Astrocyte of the spinal cord (primary cell): ENCODE data around the gene R3HDM2.

Source experiments
- DNase-seq: peaks from one replicate; pipeline ENCODE4 v3.0.0; 2011; ENCODE audit warnings: low read depth, low spot score
- H3K4me3 ChIP-seq: 2 replicates; pipeline ENCODE4 v1.5.1; 2011; ENCODE audit warnings: low read depth, mild to moderate bottlenecking, low read length, moderate library complexity
- in situ Hi-C: cut with HindIII; loops from 2 replicates; pipeline ENCODE4 v1.10.0; 2017; ENCODE audit warnings: low sequenced_read_pairs
- TF ChIP-seq, protein P1 (sequence below): IDR thresholded peaks from 2 replicates; pipeline ENCODE4 v1.5.1; 2012; ENCODE audit warnings: low read depth, mild to moderate bottlenecking, low read length, inconsistent platforms

Gene R3HDM2

DNA sequence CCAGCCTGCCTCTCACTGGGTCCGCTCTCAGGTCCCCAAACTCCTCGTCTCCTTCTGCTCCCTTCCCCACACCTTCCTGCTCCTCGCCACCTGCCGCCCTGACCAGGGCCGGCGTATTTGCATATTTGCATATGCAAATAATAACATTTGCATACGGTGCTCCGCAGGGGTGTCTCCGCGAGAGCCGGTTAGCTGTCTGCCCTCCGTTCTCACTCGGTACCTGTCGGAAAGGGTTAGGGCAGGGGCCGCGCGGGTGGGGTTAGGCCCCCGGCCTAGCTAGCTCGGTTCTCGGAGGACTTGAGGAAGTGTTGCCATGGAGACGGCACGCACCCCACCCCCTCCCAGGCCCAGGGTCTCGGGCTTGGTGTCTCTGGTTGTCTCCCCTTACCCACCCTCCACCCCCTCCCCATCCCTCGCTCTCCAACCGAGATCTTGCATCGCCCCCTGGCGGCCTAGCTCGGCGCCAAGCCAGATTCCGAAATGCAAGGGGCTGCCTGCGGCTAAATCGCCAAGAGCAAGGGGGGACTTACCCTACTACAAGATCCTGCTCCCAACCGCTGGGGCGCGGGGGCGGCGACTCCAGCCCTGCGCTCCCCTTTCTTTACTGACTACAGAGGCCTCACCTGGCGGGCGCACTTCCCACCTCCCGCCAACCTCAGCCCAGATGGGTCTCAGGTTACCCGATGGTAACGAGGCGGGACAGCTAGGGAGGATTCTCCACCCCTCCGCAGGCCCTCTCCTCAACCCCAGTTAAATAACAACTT, 188.0 kb downstream of the R3HDM2 start:
- H3K4me3 ChIP-seq: peak overlapping the region; percentile 31

DNA sequence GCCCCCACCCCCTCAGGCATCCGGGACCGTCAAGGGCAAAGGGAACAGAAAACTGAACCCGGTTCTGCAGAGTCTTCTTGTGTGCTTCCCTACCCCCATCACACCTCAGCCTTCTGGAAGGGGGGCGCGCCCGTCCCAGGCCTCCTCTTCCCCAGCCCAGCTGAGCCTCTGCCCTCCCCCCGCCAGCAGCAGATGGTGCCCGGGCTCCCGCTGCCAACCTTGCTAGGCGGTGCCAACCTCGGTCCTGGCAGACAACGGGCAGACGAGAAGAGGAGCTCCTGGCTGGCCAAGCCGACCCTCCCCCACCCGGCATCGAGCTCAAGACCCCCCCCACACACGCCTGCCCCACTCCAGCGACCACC, 188.5 kb downstream of the R3HDM2 start:
- DNase-seq: no peak
- TF ChIP-seq, protein P1, sequence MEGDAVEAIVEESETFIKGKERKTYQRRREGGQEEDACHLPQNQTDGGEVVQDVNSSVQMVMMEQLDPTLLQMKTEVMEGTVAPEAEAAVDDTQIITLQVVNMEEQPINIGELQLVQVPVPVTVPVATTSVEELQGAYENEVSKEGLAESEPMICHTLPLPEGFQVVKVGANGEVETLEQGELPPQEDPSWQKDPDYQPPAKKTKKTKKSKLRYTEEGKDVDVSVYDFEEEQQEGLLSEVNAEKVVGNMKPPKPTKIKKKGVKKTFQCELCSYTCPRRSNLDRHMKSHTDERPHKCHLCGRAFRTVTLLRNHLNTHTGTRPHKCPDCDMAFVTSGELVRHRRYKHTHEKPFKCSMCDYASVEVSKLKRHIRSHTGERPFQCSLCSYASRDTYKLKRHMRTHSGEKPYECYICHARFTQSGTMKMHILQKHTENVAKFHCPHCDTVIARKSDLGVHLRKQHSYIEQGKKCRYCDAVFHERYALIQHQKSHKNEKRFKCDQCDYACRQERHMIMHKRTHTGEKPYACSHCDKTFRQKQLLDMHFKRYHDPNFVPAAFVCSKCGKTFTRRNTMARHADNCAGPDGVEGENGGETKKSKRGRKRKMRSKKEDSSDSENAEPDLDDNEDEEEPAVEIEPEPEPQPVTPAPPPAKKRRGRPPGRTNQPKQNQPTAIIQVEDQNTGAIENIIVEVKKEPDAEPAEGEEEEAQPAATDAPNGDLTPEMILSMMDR: no peak
- H3K4me3 ChIP-seq: no peak overlapping the region
- in situ Hi-C loops: no loop called here

More for the DNA sequence above, 188.0 kb downstream of the R3HDM2 start:
- TF ChIP-seq, protein P1: peak; percentile 77
- in situ Hi-C loops: no loop called here
- peak; percentile 47 for DNase-seq

DNA sequence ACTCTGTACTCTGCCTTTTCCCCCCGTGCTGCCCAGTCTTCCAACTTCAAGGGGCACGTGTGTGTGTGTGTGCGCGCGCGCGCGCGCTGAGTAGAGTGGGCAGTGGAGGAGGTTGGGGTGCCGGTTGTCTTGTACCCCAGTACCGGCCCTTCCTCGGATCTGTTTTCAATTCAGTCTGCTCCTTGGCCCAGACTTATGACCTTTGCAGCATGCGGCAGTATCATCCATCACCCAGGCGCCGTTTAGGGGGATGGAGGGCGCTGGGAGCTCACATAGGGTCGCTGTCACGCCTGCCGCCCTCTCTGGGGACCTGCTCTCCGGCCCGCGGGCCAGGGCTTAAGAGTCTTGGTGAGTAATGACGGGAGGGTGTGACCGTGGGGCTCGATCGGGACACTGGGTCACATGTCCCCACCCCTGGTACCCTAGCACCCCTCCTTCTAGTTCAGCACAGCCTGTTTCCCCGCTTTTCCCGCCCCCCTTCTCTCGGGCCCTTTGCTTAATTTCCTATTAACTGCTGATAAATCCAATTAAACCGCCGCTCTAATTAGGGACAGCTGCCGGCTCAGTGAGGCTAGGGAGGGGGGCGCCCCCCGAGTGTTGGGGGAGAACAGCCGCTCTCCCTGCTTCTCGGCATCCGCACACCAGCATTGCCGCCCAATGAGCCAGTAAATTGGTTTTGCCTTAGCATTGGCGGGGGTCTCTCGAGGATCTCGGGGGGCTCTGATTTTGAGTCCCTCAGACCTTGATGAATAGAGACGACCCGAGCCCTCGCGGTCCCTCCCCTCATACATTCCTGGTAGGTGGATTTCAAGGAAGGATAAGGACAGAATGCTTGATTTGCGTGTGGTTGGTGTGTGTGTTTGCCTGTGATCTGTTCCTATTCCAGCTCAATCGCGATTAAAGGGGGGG, 189.2 kb downstream of the R3HDM2 start:
- peak overlapping the region; percentile 61 for H3K4me3 ChIP-seq
- TF ChIP-seq, protein P1: no peak
- DNase-seq: no peak
- in situ Hi-C loops: no loop called here

DNA sequence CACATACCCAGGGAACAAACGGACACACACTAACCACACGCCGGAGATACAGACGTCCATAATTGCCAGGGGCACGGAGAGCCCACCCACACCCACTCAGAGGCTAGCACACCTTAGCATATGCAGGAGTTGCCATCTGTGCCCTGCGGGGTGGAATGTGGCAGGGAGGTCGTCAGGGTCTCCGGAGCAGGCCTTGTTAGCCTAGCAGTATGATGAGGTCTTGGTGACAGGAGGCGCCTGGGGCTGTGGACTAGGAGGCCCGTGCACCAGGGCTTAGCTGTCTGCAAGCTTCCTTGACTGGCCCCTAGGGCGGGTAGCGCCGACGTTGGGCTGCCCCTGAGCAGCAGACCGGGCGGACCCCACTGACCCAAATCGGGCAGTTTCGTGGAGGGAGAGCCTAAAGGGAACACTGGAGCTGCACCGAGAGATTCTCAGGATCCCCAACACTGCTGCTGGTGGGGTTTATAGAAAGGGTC, 189.9 kb downstream of the R3HDM2 start:
- peak overlapping the region; percentile 61 for H3K4me3 ChIP-seq
- no peak for DNase-seq
- TF ChIP-seq, protein P1: no peak
- in situ Hi-C loops: no loop called here

DNA sequence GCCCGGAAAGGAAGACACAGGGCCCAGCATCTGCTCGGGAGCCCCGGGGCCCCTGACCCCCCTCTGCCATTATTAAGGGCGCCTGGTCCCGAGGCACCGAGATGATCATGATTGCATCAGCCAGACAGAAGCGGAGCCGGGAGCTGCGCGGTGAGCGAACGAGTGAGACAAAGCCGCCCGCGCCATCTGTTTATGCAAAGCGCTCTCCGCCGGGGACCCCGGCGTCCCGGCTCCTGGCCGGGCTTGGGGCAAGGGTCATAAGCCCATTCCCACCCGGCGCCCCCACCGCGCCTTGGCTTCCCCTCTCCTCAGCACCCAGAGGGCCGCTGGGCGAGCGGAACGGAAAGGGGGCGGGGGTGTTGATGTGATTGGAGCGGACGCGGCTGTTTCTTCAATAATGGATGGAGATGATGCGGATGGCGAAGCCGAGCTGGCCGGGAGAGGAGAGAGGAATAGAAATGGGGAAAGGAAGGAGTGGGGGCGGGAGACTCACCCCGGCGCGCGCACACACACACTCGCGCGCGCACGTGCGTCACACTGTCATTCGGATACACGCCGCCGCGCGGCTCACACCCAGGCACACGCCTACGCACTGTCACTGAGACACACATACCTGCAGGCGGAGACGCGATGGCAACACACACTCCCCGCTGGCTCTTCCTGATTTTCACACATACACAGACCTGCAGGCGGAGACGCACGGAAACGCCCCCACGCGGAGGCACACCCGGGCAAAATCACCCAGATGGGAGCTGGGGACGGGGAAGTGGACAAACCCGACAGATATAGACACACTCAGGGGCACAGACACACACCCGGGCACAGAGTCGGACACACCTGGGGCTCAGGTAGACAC, 190.5 kb downstream of the R3HDM2 start:
- H3K4me3 ChIP-seq: peak overlapping the region; percentile 61
- TF ChIP-seq, protein P1: no peak
- in situ Hi-C loops: no loop called here
- DNase-seq: peak; percentile 48

DNA sequence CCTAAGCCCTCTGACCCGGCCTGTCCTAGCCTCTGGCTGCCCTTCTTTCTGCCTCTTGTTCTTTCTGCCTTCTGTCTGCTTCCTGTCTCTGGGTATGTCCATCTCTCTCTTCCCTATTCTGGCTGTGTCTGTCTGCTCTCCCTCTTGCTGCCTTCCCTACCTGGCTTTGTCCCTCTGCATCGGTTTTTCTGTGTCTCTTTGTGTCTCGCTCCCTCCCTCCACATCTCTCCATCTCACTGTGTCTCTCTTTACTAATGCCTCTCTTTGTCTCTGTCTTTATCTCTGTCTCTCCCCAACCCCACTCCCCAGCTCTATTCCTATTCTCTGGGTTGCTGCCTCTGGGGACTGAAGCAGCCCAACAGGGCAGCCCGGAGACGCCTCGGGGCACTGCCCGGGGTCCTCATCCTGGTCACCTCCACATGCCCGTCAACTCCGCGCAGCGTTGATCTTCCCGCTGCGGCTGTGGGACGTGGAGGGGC, 191.2 kb downstream of the R3HDM2 start:
- TF ChIP-seq, protein P1: no peak
- no peak for DNase-seq
- in situ Hi-C loops: no loop called here
- peak overlapping the region; percentile 61 for H3K4me3 ChIP-seq
